CD14-positive monocyte (primary cell): Measurements from ENCODE around the gene ARL4C. TPM values are rescaled to one million over a fixed set of nuclear protein-coding genes. Genes with fewer than 3 reads are reported as not detected.

Experiments used
- DNase-seq, 3 donors: peaks; one replicate each; pipeline ENCODE4 v3.0.0-alpha.2; 2011 to 2022
- H2AFZ ChIP-seq: 2 replicates; pipeline ENCODE4 v1.6.0; 2012; ENCODE audit warnings: mild to moderate bottlenecking, low read depth, low read length, inconsistent platforms; ENCODE audit not compliant: insufficient read depth, poor library complexity, severe bottlenecking
- H3K27ac ChIP-seq, 2 donors: 1 replicate in 1 of 2; 2 replicates in 1 of 2; pipeline ENCODE4 v1.5.1; 2012 to 2013; ENCODE audit warnings: low read length in 2 of 2, control low read depth in 1 of 2, inconsistent platforms in 1 of 2, low read depth in 1 of 2, mild to moderate bottlenecking in 1 of 2
- H3K27me3 ChIP-seq, 2 donors: one replicate each; pipeline versions ENCODE4 v1.6.0 to v1.6.1; 2011 to 2013; ENCODE audit warnings: low read length in 2 of 2; ENCODE audit not compliant: control insufficient read depth in 2 of 2, insufficient read depth in 2 of 2
- H3K36me3 ChIP-seq, 2 donors: replicated peaks in 1 of 2; 1 replicate in 1 of 2; 2 replicates in 1 of 2; pipeline versions ENCODE4 v1.5.1 to v1.6.1; 2012 to 2013; ENCODE audit warnings: low read length in 2 of 2, control low read depth in 1 of 2, inconsistent platforms in 1 of 2, mild to moderate bottlenecking in 1 of 2; ENCODE audit not compliant: insufficient read depth in 2 of 2, control insufficient read depth in 1 of 2
- H3K4me1 ChIP-seq, 2 donors: 1 replicate in 1 of 2; 2 replicates in 1 of 2; pipeline versions ENCODE4 v1.5.1 to v1.6.1; 2012 to 2013; ENCODE audit warnings: low read length in 2 of 2, control low read depth in 1 of 2, inconsistent platforms in 1 of 2, mild to moderate bottlenecking in 1 of 2, moderate library complexity in 1 of 2; ENCODE audit not compliant: insufficient read depth in 2 of 2, control insufficient read depth in 1 of 2
- H3K4me2 ChIP-seq: replicated peaks from 2 replicates; pipeline ENCODE3; 2012; ENCODE audit warnings: low read length, moderate library complexity, mild to moderate bottlenecking; ENCODE audit not compliant: poor library complexity, severe bottlenecking; ENCODE audit errors: extremely low read depth
- H3K4me3 ChIP-seq, 3 experiments: fragments of 200-600 bp in 1 of 3; sonication (generic) in 1 of 3; replicated peaks in 1 of 3; 1 replicate in 2 of 3; 2 replicates in 1 of 3; pipeline ENCODE4 v1.5.1; 2011 to 2013; ENCODE audit warnings: low read length in 3 of 3, mild to moderate bottlenecking in 3 of 3, control low read depth in 2 of 3, low read depth in 2 of 3, inconsistent platforms in 1 of 3, moderate library complexity in 1 of 3
- H3K79me2 ChIP-seq: 2 replicates; pipeline ENCODE4 v1.6.0; 2012; ENCODE audit warnings: mild to moderate bottlenecking, control low read depth, inconsistent platforms, low read length, moderate library complexity; ENCODE audit not compliant: insufficient read depth
- H3K9ac ChIP-seq: 2 replicates; pipeline ENCODE4 v1.6.0; 2017; ENCODE audit warnings: low read length, mild to moderate bottlenecking; ENCODE audit not compliant: insufficient read depth, poor library complexity, severe bottlenecking
- H3K9me3 ChIP-seq, 2 donors: replicated peaks in 1 of 2; 1 replicate in 1 of 2; 2 replicates in 1 of 2; pipeline versions ENCODE4 v1.5.1 to v1.6.1; 2012 to 2013; ENCODE audit warnings: low read length in 2 of 2, control low read depth in 1 of 2; ENCODE audit not compliant: control insufficient read depth in 1 of 2, insufficient read depth in 1 of 2
- H4K20me1 ChIP-seq: 2 replicates; pipeline ENCODE4 v1.6.0; 2012; ENCODE audit warnings: mild to moderate bottlenecking, low read length, control low read depth, moderate library complexity; ENCODE audit not compliant: insufficient read depth
- H3K27ac Mint-ChIP-seq, 7 donors: one replicate each; pipeline ENCODE4 v1.8.0; 2020; ENCODE audit warnings: mild to moderate bottlenecking in 7 of 7, mixed read lengths in 7 of 7, moderate library complexity in 6 of 7, inconsistent platforms in 2 of 7
- H3K27me3 Mint-ChIP-seq, 3 donors: one replicate each; pipeline ENCODE4 v1.8.0; 2021 to 2022; ENCODE audit warnings: low read depth in 3 of 3, mild to moderate bottlenecking in 3 of 3, mixed read lengths in 3 of 3, moderate library complexity in 3 of 3, inconsistent platforms in 1 of 3
- H3K36me3 Mint-ChIP-seq, 2 donors: one replicate each; pipeline ENCODE4 v1.8.0; 2020; ENCODE audit warnings: mixed read lengths in 2 of 2, inconsistent platforms in 1 of 2, mild to moderate bottlenecking in 1 of 2
- H3K4me1 Mint-ChIP-seq: one replicate; pipeline ENCODE4 v1.8.0; 2020; ENCODE audit warnings: mild to moderate bottlenecking, mixed read lengths
- H3K4me3 Mint-ChIP-seq, 2 donors: one replicate each; pipeline ENCODE4 v1.8.0; 2020; ENCODE audit warnings: mild to moderate bottlenecking in 2 of 2, mixed read lengths in 2 of 2, moderate library complexity in 1 of 2
- H3K9me3 Mint-ChIP-seq, 7 donors: one replicate each; pipeline ENCODE4 v1.8.0; 2020 to 2022; ENCODE audit warnings: mixed read lengths in 7 of 7, mild to moderate bottlenecking in 6 of 7, moderate library complexity in 6 of 7, inconsistent platforms in 2 of 7
- CTCF ChIP-seq: fragments of 200-600 bp; IDR thresholded peaks from one replicate; pipeline ENCODE4 v1.8.0; 2022; ENCODE audit warnings: antibody characterized with exemption, mild to moderate bottlenecking
- WGBS: methylation state at CpG from one replicate; pipeline ENCODE4 v1.1.5; 2013; ENCODE audit warnings: missing lambda C conversion rate; ENCODE audit not compliant: insufficient coverage; 5-methylcytosine and 5-hydroxymethylcytosine counted together
- intact Hi-C, 2 donors: fragments of 100-400 bp; cut with micrococcal nuclease; formaldehyde crosslinking; loops; one replicate each; pipeline versions ENCODE4 v1.15.0 to v1.15.1; 2023
- polyA plus RNA-seq, 3 donors: library from polyadenylated mRNA; depleted of rRNA in 1 of 3; unstranded in 2 of 3; stranded (reverse) in 1 of 3; fragments of 300-500 nt in 2 of 3; fragments of >200 nt in 1 of 3; fragmentation: Illumina TruSeq in 2 of 3; gene quantifications; 1 replicate in 2 of 3; 2 replicates in 1 of 3; pipeline ENCODE4 v1.2.3, GENCODE V29; 2012 to 2021

ARL4C gene
- polyA plus RNA-seq, 3 donors, result 4.0 to 90.9 (median 6.4) TPM

DNA sequence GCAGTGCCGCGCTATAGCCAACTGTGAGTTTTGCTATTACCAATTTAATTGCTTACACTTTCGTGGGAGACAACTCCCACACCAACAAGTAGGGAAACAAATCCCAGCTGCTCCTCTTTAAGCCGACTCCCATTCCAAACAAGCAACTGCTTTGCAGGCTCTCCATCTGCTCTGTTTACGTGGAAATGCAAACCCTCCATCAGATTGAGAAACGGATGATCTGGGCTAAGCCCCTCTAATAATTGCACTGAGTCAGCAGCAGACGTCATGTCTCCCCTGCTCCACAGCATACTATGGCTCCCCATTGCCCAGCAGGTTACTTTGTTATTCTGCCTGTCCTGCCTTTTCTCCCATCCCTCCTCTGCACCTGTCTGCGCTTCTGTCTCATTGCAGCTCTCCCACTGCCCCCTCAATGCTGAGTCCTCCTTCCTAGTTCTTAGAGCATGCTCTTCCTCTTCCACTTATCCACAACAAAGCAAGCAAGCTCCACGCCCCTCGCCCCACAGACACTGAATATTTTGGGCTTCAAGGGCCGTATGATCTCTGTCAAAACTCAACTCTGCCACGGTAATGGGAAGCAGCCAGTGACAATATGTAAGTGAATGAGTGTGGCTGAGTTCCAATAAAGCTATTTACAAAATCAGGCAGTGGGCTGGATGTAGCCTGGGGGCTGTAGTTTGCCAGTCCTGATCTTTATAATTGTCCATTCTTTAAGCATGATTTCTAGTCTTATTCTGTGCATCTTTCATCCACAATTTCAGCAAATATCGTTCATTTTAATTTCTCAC, 39.5 kb upstream of the ARL4C start:
- H3K4me3 ChIP-seq, result no peak overlapping the region
- no peaks in the 10 kb centered on the region for H3K36me3 ChIP-seq
- H3K9me3 Mint-ChIP-seq, result peaks cover 0 to 8% (median 4%) of the 10 kb centered on the region in 7 donors
- H3K36me3 Mint-ChIP-seq, result no peaks in the 10 kb centered on the region
- no peak for TF ChIP-seq CTCF
- no peak overlapping the region for H3K9ac ChIP-seq
- H3K4me1 ChIP-seq, result no peaks in the 10 kb centered on the region
- H3K79me2 ChIP-seq, result no peaks in the 10 kb centered on the region
- DNase-seq, result no peak
- no peak overlapping the region for H3K27ac Mint-ChIP-seq
- no peak overlapping the region for H2AFZ ChIP-seq
- no peak overlapping the region for H3K4me3 Mint-ChIP-seq
- H3K4me2 ChIP-seq, result no peak overlapping the region
- WGBS, result 75% methylated on average over 10 of the region's 13 CpGs
- intact Hi-C loops, result no loop called here
- no peaks in the 10 kb centered on the region for H4K20me1 ChIP-seq
- H3K9me3 ChIP-seq, result peaks cover 5% of the 10 kb centered on the region in 2 donors
- H3K27me3 Mint-ChIP-seq, result peaks cover 4 to 10% (median 5%) of the 10 kb centered on the region in 3 donors
- H3K27ac ChIP-seq, result no peak overlapping the region
- no peaks in the 10 kb centered on the region for H3K4me1 Mint-ChIP-seq
- H3K27me3 ChIP-seq, result no peaks in the 10 kb centered on the region

DNA sequence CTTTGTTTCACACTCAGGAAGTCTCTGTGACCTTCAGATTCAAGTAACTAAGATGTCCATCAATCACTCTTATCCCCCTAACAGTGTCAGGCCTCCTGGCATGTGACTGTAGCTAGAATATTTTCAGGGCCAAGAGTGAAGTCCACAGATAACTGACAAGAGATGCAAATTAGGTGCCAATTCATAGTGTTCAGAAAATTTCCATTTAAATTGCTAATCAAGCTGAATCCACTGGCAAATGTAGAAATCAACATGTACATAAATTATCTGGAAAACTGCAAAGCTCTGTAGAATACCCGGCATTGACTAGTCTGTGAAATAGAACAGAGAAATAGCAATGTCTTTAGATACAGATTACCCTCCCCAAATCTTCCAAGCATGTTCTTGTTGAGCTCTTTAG, 38.6 kb upstream of the ARL4C start:
- Histone ChIP-seq H3K9ac (no peak overlapping the region), H3K4me1 (no peaks in the 10 kb centered on the region), H3K4me3 (no peak overlapping the region), H3K9me3 (peaks cover 5% of the 10 kb centered on the region in 2 donors), H3K27me3 (no peaks in the 10 kb centered on the region), H3K36me3 (no peaks in the 10 kb centered on the region), H3K27ac (no peak overlapping the region), H2AFZ (no peak overlapping the region), H3K4me2 (no peak overlapping the region), H3K79me2 (no peaks in the 10 kb centered on the region), H4K20me1 (no peaks in the 10 kb centered on the region)
- TF ChIP-seq CTCF, result no peak
- DNase-seq, result no peak
- no peak overlapping the region for H3K4me3 Mint-ChIP-seq
- H3K4me1 Mint-ChIP-seq, result no peaks in the 10 kb centered on the region
- H3K36me3 Mint-ChIP-seq, result no peaks in the 10 kb centered on the region
- WGBS, result no CpG with 5 or more reads among the region's 1 CpG
- H3K9me3 Mint-ChIP-seq, result peaks cover 0 to 8% (median 4%) of the 10 kb centered on the region in 7 donors
- peaks cover 4 to 10% (median 4%) of the 10 kb centered on the region in 3 donors for H3K27me3 Mint-ChIP-seq
- intact Hi-C loops, result no loop called here
- H3K27ac Mint-ChIP-seq, result no peak overlapping the region
